ENCODE results near the gene HAPLN2.

The HAPLN2 gene

GRCh38 chr1:156664767-156665411, 45.7 kb downstream of the HAPLN2 start:
- no peak for DNase-seq

GRCh38 chr1:156665539-156665938, 46.3 kb downstream of the HAPLN2 start:
- DNase-seq: no peak

- DNase-seq: no peak
Observed at GRCh38 chr1:156666862-156667609, 47.8 kb downstream of the HAPLN2 start.

- no peak for DNase-seq
Observed at GRCh38 chr1:156667610-156667967, 48.4 kb downstream of the HAPLN2 start.

GRCh38 chr1:156667968-156668709, 48.9 kb downstream of the HAPLN2 start:
- no peak for DNase-seq

GRCh38 chr1:156668801-156669637, 49.8 kb downstream of the HAPLN2 start:
- no peak for DNase-seq

GRCh38 chr1:156669794-156670193, 50.6 kb downstream of the HAPLN2 start:
- DNase-seq: no peak

- DNase-seq: no peak
Observed at GRCh38 chr1:156670359-156670758, 51.1 kb downstream of the HAPLN2 start.

- DNase-seq: no peak
Observed at GRCh38 chr1:156670791-156671190, 51.6 kb downstream of the HAPLN2 start.

GRCh38 chr1:156671804-156672203, 52.6 kb downstream of the HAPLN2 start:
- DNase-seq: no peak

GRCh38 chr1:156673387-156674121, 54.3 kb downstream of the HAPLN2 start:
- DNase-seq: no peak
